ENCODE measurements around the gene MTHFSD. TPM values are rescaled to one million over a fixed set of nuclear protein-coding genes. Genes with fewer than 3 reads are reported as not detected.

Gene MTHFSD
- total and polyA plus RNA-seq, 2 of the 8 experiments (the other 6 are each of a cell fraction or from before 2014, with no cell fraction given): 7.1 to 9.8 TPM

DNA sequence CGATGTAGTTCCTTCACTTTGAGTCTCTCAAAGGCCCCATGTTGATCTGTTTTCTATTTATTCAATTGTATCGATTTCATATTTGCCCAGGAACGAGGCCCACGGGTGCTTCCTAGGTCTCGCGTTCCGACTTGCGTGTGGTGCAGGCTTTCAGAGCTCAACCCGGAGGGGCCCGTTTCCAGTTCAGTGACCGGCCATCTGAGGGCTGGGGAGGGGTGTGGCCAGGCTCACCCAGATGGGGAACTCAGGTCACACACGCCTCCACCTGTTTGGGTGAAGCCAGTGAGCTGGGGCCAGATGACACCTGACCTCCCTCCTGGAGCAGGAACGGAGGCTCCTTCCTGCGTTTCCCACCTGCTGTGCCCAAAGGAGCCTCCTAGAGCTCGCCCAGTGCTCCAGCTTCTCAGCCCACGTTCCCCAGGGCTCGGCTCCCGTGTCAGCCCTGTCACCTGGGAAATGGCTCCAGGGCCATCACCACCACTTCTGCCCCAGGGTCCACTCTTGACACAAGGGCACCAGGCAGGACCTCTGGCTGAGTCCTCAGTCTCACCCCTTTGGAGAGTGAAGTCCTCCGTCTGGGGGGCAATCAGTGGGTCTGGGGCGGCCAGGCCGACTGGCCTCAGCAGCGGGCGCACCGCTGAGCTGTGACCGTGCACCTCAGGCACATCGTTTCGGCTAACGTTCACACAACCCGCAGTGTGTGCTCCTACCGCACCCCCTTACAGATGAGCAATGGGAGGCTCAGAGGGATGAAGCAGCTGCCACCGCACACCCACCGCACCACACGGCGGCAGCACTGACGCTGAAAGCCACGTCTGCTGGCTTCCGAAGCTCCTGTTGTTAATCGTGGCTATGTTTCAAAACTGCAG lies 26.7 kb downstream of the MTHFSD start:
- no peaks in the 10 kb centered on the region for H3K23me2 ChIP-seq (ENCODE audit: low read depth, low read length)

More for the DNA sequence above, 26.7 kb downstream of the MTHFSD start:
- Histone ChIP-seq H3K79me2 (ENCODE audit: control insufficient read depth in 1 of 2, insufficient read depth in 2 of 2, low read length in 2 of 2) (no peaks in the 10 kb centered on the region), H3K4me1 (replicated peaks in 1 of 4; ENCODE audit: control insufficient read depth in 3 of 4, insufficient read depth in 4 of 4, low read length in 3 of 4) (no peaks in the 10 kb centered on the region), H3K79me1 (ENCODE audit: low read depth, low read length) (no peaks in the 10 kb centered on the region), H2AK5ac (ENCODE audit: low read depth, low read length) (no peak overlapping the region), H3K18ac (ENCODE audit: extremely low read depth, low read length) (no peak overlapping the region), H4K5ac (ENCODE audit: insufficient read length, low read depth, low read length) (no peak overlapping the region), H3K4me2 (ENCODE audit: insufficient read depth in 1 of 2, low read depth in 2 of 2, low read length in 2 of 2) (no peak overlapping the region), H3K9ac (replicated peaks in 1 of 4; ENCODE audit: extremely low read depth in 1 of 4, low read depth in 3 of 4, low read length in 3 of 4) (no peak overlapping the region), H3K4me3 (ENCODE audit: extremely low read depth in 1 of 4, insufficient read depth in 2 of 4, low read depth in 3 of 4, low read length in 4 of 4) (no peak overlapping the region), H3K56ac (replicated peaks; ENCODE audit: insufficient read length, low read depth, low read length) (no peak overlapping the region), H2BK5ac (ENCODE audit: low read depth, low read length) (no peak overlapping the region), H2BK120ac (replicated peaks; ENCODE audit: low read depth, low read length) (no peak overlapping the region), H2BK12ac (ENCODE audit: low read depth, low read length) (no peak overlapping the region), H2BK20ac (ENCODE audit: low read length) (no peak overlapping the region), H4K20me1 (replicated peaks in 1 of 2; ENCODE audit: control insufficient read depth in 1 of 2, insufficient read depth in 2 of 2, low read length in 2 of 2) (no peaks in the 10 kb centered on the region), H3K27me3 (replicated peaks in 1 of 4; ENCODE audit: control insufficient read depth in 3 of 4, extremely low read depth in 1 of 4, insufficient read depth in 3 of 4, low read length in 3 of 4) (no peaks in the 10 kb centered on the region), H4K8ac (ENCODE audit: extremely low read depth, insufficient read depth, low read length) (no peak overlapping the region; the same call in 1 of the 2 replicates), H3K4ac (replicated peaks; ENCODE audit: insufficient read length, low read depth, low read length) (no peak overlapping the region), H2AFZ (ENCODE audit: low read length) (no peak overlapping the region), H2BK15ac (ENCODE audit: low read length) (no peak overlapping the region), H3K36me3 (ENCODE audit: control insufficient read depth in 2 of 4, insufficient read depth in 4 of 4, low read length in 3 of 4) (no peaks in the 10 kb centered on the region), H3K23ac (ENCODE audit: insufficient read length) (no peak overlapping the region), H3K9me3 (ENCODE audit: insufficient read depth in 2 of 2, low read depth in 1 of 2, low read length in 1 of 2) (peaks cover 3 to 12% of the 10 kb centered on the region in 2 experiments; a peak in 2 of 4 replicates), H3K14ac (ENCODE audit: insufficient read length) (no peak overlapping the region), H3K27ac (ENCODE audit: low read depth, low read length) (no peak overlapping the region), H4K91ac (replicated peaks; ENCODE audit: insufficient read length, low read length) (no peak overlapping the region)
- no peak for DNase-seq (ENCODE audit: low read depth in 1 of 2, low spot score in 2 of 2)
- TF ChIP-seq, protein P1, sequence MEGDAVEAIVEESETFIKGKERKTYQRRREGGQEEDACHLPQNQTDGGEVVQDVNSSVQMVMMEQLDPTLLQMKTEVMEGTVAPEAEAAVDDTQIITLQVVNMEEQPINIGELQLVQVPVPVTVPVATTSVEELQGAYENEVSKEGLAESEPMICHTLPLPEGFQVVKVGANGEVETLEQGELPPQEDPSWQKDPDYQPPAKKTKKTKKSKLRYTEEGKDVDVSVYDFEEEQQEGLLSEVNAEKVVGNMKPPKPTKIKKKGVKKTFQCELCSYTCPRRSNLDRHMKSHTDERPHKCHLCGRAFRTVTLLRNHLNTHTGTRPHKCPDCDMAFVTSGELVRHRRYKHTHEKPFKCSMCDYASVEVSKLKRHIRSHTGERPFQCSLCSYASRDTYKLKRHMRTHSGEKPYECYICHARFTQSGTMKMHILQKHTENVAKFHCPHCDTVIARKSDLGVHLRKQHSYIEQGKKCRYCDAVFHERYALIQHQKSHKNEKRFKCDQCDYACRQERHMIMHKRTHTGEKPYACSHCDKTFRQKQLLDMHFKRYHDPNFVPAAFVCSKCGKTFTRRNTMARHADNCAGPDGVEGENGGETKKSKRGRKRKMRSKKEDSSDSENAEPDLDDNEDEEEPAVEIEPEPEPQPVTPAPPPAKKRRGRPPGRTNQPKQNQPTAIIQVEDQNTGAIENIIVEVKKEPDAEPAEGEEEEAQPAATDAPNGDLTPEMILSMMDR (IDR thresholded peaks at IDR 0.05; ENCODE audit: control extremely low read depth in 1 of 3, insufficient read depth in 1 of 3, low read depth in 1 of 3, low read length in 3 of 3): peak in 1 of 3 experiments; percentile 15; a peak in 1 of 4 replicates
- TF ChIP-seq HDAC6 (IDR thresholded peaks at IDR 0.05; ENCODE audit: low read depth, low read length): no peak
- ChIA-PET POLR2A (ENCODE audit: partially characterized antibody) (interaction anchor here (1.4 to 1.8 kb wide), 2 partner anchors 8 to 15 kb away, joined by 4 to 5 read pairs; no protein-coding TSS in a partner anchor), CTCF (ENCODE audit: partially characterized antibody) (interaction anchor here (0.6 to 1.8 kb wide), 8 partner anchors 9 to 619 kb away, joined by 3 to 4 read pairs (median 4); no protein-coding TSS in a partner anchor)
- no peak for FAIRE-seq
- WGBS, 2 experiments (ENCODE audit: extremely low coverage in 1 of 2, insufficient coverage in 1 of 2, insufficient read length in 1 of 2, insufficient replicate concordance in 2 of 2, low coverage in 1 of 2, low lambda C conversion rate in 2 of 2, missing lambda C conversion rate in 1 of 2): 93% methylated on average over 36 of the region's 38 CpGs; no CpG with 5 or more reads in 1 of the 2 experiments

Measured in H1 (cell line).